Brain microvascular endothelial cell (primary cell): ENCODE measurements around the gene SRP9.

ENCODE experiments used
- DNase-seq: peaks from one replicate; pipeline ENCODE4 v3.0.0-alpha.2; 2020
- H3K27ac ChIP-seq: fragments of 250-450 bp; sonication (Bioruptor Pico); 2 replicates; pipeline ENCODE4 v1.5.1; 2020; ENCODE audit warnings: mild to moderate bottlenecking, moderate library complexity
- H3K27me3 ChIP-seq: fragments of 250-450 bp; sonication (Bioruptor Pico); replicated peaks from 2 replicates; pipeline ENCODE4 v1.5.1; 2020; ENCODE audit warnings: mild to moderate bottlenecking
- H3K36me3 ChIP-seq: fragments of 250-450 bp; sonication (Bioruptor Pico); replicated peaks from 2 replicates; pipeline ENCODE4 v1.5.1; 2020; ENCODE audit warnings: mild to moderate bottlenecking
- H3K4me3 ChIP-seq: 2 replicates; pipeline ENCODE4 v1.5.1; 2011; ENCODE audit warnings: low read depth, mild to moderate bottlenecking, control low read depth, low read length, moderate library complexity
- CTCF ChIP-seq: IDR thresholded peaks from 2 replicates; pipeline ENCODE4 v1.5.1; 2011; ENCODE audit warnings: low read depth, mild to moderate bottlenecking, moderate library complexity, low read length, control low read depth, inconsistent platforms; ENCODE audit errors: missing control alignments
- in situ Hi-C: cut with HindIII; loops from 2 replicates; pipeline ENCODE4 v1.10.0; 2017; ENCODE audit warnings: low sequenced_read_pairs, low pct_ligation_motif_present

SRP9 gene, protein sequence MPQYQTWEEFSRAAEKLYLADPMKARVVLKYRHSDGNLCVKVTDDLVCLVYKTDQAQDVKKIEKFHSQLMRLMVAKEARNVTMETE

DNA sequence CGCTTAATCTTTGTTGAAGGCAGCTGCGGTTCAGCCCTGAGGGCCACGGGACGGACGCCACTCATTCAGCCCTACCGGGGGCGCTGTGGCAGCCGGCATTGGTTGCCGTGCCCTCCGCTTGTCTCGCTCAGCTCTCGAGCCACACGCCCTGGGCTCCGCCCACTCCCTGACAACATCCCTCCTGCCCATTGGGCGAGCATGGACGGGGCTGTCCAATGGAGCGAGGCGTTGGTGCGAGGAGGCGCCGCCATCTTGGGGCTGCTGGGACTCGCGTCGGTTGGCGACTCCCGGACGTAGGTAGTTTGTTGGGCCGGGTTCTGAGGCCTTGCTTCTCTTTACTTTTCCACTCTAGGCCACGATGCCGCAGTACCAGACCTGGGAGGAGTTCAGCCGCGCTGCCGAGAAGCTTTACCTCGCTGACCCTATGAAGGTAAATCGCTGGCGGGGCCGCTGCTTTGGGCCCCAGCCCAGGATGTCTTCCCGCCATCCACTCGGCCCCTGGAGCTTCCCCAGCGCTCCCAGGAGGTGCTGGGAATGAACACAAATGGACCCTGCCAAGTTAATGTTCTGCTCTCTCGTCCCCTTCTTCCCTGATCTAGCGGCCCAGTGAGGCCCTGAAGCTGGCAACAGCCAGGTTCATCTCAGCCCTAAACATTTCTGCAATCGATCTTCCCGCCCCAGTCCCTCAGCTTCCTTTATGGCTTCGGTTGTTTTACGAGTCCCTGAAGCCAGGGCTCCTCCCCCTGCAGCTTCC, at the start of gene SRP9:
SRP9 (plus strand) TSS at position 244 of the 754 bp plus-strand sequence; CDS start at position 359, 115 bp downstream.
- H3K4me3 ChIP-seq, result peak within 1 kb of the TSS; percentile 92
- TF ChIP-seq CTCF, result peak; percentile 95
- H3K36me3 ChIP-seq, result no peaks in the 10 kb centered on the region
- in situ Hi-C loops, result no loop called here
- DNase-seq, result peak; percentile 98
- no peaks in the 10 kb centered on the region for H3K27me3 ChIP-seq
- peak within 1 kb of the TSS; percentile 81 for H3K27ac ChIP-seq

- H3K27ac ChIP-seq, result no peak overlapping the region
- no peak overlapping the region for H3K4me3 ChIP-seq
- no peaks in the 10 kb centered on the region for H3K27me3 ChIP-seq
- DNase-seq, result no peak
- in situ Hi-C loops, result no loop called here
- no peak for TF ChIP-seq CTCF
- no peaks in the 10 kb centered on the region for H3K36me3 ChIP-seq
These were observed 46.1 kb upstream of the SRP9 start for GRCh38 chr1:225731491-225731890.

DNA sequence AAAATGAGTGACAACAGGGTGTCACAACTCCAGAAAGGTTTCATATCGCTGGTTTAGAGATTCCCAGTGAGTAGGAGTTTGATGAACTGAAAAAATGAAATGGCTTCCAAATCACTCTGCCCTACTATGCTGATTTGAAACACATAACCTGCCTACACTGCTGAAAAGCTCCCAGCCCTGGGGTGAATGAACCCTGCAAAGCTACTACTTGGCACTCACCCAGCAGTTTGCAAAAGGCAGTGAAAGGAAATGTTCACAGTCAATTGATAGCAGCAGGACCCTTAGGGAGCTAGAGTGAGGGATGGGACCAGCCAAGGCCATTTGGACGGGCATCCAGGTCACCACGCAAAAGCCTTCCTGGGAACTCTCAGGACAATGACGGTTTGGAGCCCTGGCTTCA, 44.4 kb upstream of the SRP9 start:
- DNase-seq, result no peak
- H3K27me3 ChIP-seq, result no peaks in the 10 kb centered on the region
- no peak overlapping the region for H3K27ac ChIP-seq
- no peak overlapping the region for H3K4me3 ChIP-seq
- H3K36me3 ChIP-seq, result no peaks in the 10 kb centered on the region
- in situ Hi-C loops, result no loop called here
- TF ChIP-seq CTCF, result no peak

GRCh38 chr1:225735252-225736149, 42.1 kb upstream of the SRP9 start:
- peak; percentile 33 for TF ChIP-seq CTCF
- in situ Hi-C loops, result no loop called here
- H3K4me3 ChIP-seq, result no peak overlapping the region
- no peaks in the 10 kb centered on the region for H3K36me3 ChIP-seq
- no peaks in the 10 kb centered on the region for H3K27me3 ChIP-seq
- peak; percentile 95 for DNase-seq
- peak overlapping the region; percentile 91 for H3K27ac ChIP-seq

DNA sequence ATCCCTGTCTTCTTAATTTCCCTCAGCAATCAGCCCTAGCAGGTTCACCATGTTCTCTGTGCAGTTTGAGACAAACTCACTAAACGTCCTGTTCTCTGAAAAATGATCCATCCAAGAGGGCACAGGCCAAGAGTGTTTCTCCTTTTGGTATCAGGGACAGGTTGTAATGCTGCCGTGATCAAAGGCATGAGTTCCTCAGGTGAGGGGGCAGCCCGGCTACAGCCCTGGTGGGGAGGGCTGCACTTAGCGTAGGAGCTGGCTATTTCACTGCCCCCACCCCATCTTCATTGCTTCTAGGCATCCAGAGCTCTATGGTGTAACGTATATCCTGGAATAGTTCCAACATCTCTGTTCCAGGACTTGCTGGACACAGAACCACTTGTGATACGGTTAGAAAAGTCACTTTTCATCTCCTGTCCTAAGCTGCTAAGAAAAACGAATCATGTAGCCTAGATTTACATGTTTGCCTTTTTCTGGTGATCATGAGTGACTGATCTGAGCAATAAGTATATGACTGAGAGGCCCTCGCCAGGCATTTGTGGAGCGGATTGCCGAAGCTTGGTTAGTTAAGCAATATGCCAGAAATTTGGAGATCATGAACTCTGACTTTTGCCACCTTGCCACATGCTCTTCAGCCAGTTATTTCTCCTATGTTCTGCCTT, 41.1 kb upstream of the SRP9 start:
- Histone ChIP-seq H3K36me3 (no peaks in the 10 kb centered on the region), H3K27me3 (no peaks in the 10 kb centered on the region), H3K4me3 (no peak overlapping the region), H3K27ac (peak overlapping the region; percentile 91)
- TF ChIP-seq CTCF, result no peak
- no peak for DNase-seq
- in situ Hi-C loops, result no loop called here
